SH-SY5Y (cell line): ENCODE results near the gene ABCA1.

Experiments used
- GATA2 ChIP-seq: IDR thresholded peaks from 2 replicates; pipeline ENCODE4 v1.6.1; 2011; ENCODE audit warnings: mild to moderate bottlenecking, low read depth, low read length
- GATA3 ChIP-seq: IDR thresholded peaks from 2 replicates; pipeline ENCODE4 v1.6.1; 2011; ENCODE audit warnings: low read depth, mild to moderate bottlenecking, low read length, moderate library complexity

Gene ABCA1

GRCh38 chr9:104746285-104746684 is 181.7 kb downstream of the ABCA1 start:
- no peak for TF ChIP-seq GATA3
- TF ChIP-seq GATA2, result no peak

- TF ChIP-seq GATA3 (no peak), GATA2 (no peak)
Measured at GRCh38 chr9:104745852-104746251, 182.1 kb downstream of the ABCA1 start.

- no peak for TF ChIP-seq GATA3
- no peak for TF ChIP-seq GATA2
Measured at GRCh38 chr9:104743376-104743985, 184.5 kb downstream of the ABCA1 start.

- TF ChIP-seq GATA3 (no peak), GATA2 (no peak)
Measured at GRCh38 chr9:104740621-104741020, 187.3 kb downstream of the ABCA1 start.

GRCh38 chr9:104738452-104738851 is 189.5 kb downstream of the ABCA1 start:
- no peak for TF ChIP-seq GATA3
- TF ChIP-seq GATA2, result no peak
